IMR-90 (cell line): ENCODE results near the gene FMOD.

Source experiments
- CTCF ChIP-seq: conservative IDR thresholded peaks from 2 replicates; pipeline ENCODE4 v1.5.1; 2012; ENCODE audit warnings: mild to moderate bottlenecking, low read depth, low read length, improper control_type of control experiment
- MXI1 ChIP-seq: IDR thresholded peaks from 2 replicates; pipeline ENCODE4 v1.6.1; 2012; ENCODE audit warnings: low read depth, mild to moderate bottlenecking, low read length, moderate library complexity, borderline replicate concordance
- POLR2A ChIP-seq: IDR thresholded peaks from 2 replicates; pipeline ENCODE4 v1.6.1; 2012; ENCODE audit warnings: mild to moderate bottlenecking, low read depth, low read length
- RFX5 ChIP-seq: IDR thresholded peaks from 2 replicates; pipeline ENCODE4 v1.8.0; 2012; ENCODE audit warnings: low read depth, mild to moderate bottlenecking, low read length, moderate library complexity

- TF ChIP-seq CTCF (no peak), RFX5 (peak; percentile 94), POLR2A (no peak), MXI1 (no peak)
These were observed 23.9 kb downstream of the FMOD start for GRCh38 chr1:203326830-203327683.
